GM18909 (cell line): ENCODE data around the gene VCL.
A peak's percentile ranks its signal among the peaks of the same experiment; 100 is the strongest.
"Not testable (repeated sequence)": the region's sequence is repeated elsewhere in the genome, so short reads cannot be mapped to it uniquely, and the experiment has no call there.

ENCODE experiments used
- ATAC-seq: cut with Tn5 transposase; IDR thresholded peaks from one replicate; pipeline ENCODE4 v1.9.1; 2021; ENCODE audit warnings: mild to moderate bottlenecking; ENCODE audit not compliant: unreplicated experiment, poor library complexity

The VCL gene

GRCh38 chr10:74138596-74138995, 140.7 kb downstream of the VCL start:
- ATAC-seq, result not testable (repeated sequence)

- ATAC-seq, result no peak
These were observed 142.1 kb downstream of the VCL start for GRCh38 chr10:74139981-74140380.

- no peak for ATAC-seq
These were observed 142.6 kb downstream of the VCL start for GRCh38 chr10:74140553-74140952.

- no peak for ATAC-seq
These were observed 147.2 kb downstream of the VCL start for GRCh38 chr10:74145133-74145532.

GRCh38 chr10:74146980-74147379, 149.1 kb downstream of the VCL start:
- not testable (repeated sequence) for ATAC-seq

- peak; percentile 46 for ATAC-seq
These were observed 152.5 kb downstream of the VCL start, which contains the start of gene AP3M1 for GRCh38 chr10:74150204-74150989. AP3M1 (minus strand) TSS chr10:74150828; CDS start chr10:74138379, 12,449 bp downstream.

- ATAC-seq, result peak; percentile 87
These were observed 153.3 kb downstream of the VCL start, which contains the start of gene ADK for GRCh38 chr10:74150990-74151878. ADK (plus strand) TSS chr10:74151221; CDS start chr10:74151279, 58 bp downstream.

GRCh38 chr10:74151879-74152722, 154.2 kb downstream of the VCL start:
- ATAC-seq, result no peak

- no peak for ATAC-seq
These were observed 155.2 kb downstream of the VCL start for GRCh38 chr10:74153123-74153522.

GRCh38 chr10:74153676-74154075, 155.8 kb downstream of the VCL start:
- no peak for ATAC-seq

- ATAC-seq, result no peak
These were observed 159.0 kb downstream of the VCL start for GRCh38 chr10:74156919-74157289.

- no peak for ATAC-seq
These were observed 162.1 kb downstream of the VCL start for GRCh38 chr10:74160013-74160412.

- ATAC-seq, result no peak
These were observed 165.6 kb downstream of the VCL start for GRCh38 chr10:74163319-74164068.

GRCh38 chr10:74164716-74165529, 167.0 kb downstream of the VCL start:
- ATAC-seq, result no peak

GRCh38 chr10:74165530-74165901, 167.6 kb downstream of the VCL start:
- no peak for ATAC-seq

GRCh38 chr10:74167443-74167842, 169.5 kb downstream of the VCL start:
- no peak for ATAC-seq
